HEK293T (cell line): ENCODE measurements around the gene FGR.

Experiments
- ARNT ChIP-seq: fragments of 450-650 bp; IDR thresholded peaks from 2 replicates; pipeline ENCODE4 v1.6.1; 2017; ENCODE audit warnings: mild to moderate bottlenecking
- BHLHE40 ChIP-seq: fragments of 450-650 bp; IDR thresholded peaks from 2 replicates; pipeline ENCODE4 v1.6.1; 2016; ENCODE audit warnings: mild to moderate bottlenecking, moderate library complexity, borderline replicate concordance
- ELF4 ChIP-seq: fragments of 450-650 bp; IDR thresholded peaks from 2 replicates; pipeline ENCODE4 v1.6.1; 2017; ENCODE audit warnings: antibody characterized with exemption
- FOXA1 ChIP-seq: fragments of 450-650 bp; IDR thresholded peaks from 2 replicates; pipeline ENCODE4 v1.6.1; 2016; ENCODE audit warnings: mild to moderate bottlenecking
- FOXK2 ChIP-seq: fragments of 450-650 bp; IDR thresholded peaks from 2 replicates; pipeline ENCODE4 v1.6.1; 2016; ENCODE audit warnings: mild to moderate bottlenecking
- FOXM1 ChIP-seq: fragments of 450-650 bp; IDR thresholded peaks from 2 replicates; pipeline ENCODE4 v1.6.1; 2017; ENCODE audit warnings: mild to moderate bottlenecking, borderline replicate concordance
- HDGF ChIP-seq: fragments of 450-650 bp; IDR thresholded peaks from 2 replicates; pipeline ENCODE4 v1.6.1; 2017; ENCODE audit warnings: antibody characterized with exemption, borderline replicate concordance
- L3MBTL2 ChIP-seq: fragments of 450-650 bp; conservative IDR thresholded peaks from 2 replicates; pipeline ENCODE4 v1.6.1; 2016; ENCODE audit warnings: mild to moderate bottlenecking
- LEF1 ChIP-seq: fragments of 450-650 bp; IDR thresholded peaks from 2 replicates; pipeline ENCODE4 v1.6.1; 2017; ENCODE audit warnings: mild to moderate bottlenecking, borderline replicate concordance
- SP1 ChIP-seq: fragments of 450-650 bp; IDR thresholded peaks from 2 replicates; pipeline ENCODE4 v1.6.1; 2017
- SUZ12 ChIP-seq: fragments of 450-650 bp; IDR thresholded peaks from 2 replicates; pipeline ENCODE4 v1.6.1; 2016; ENCODE audit warnings: mild to moderate bottlenecking
- TARDBP ChIP-seq: fragments of 450-650 bp; IDR thresholded peaks from 2 replicates; pipeline ENCODE4 v1.6.1; 2016
- ZNF384 ChIP-seq: fragments of 450-650 bp; IDR thresholded peaks from 2 replicates; pipeline ENCODE4 v1.6.1; 2016
- TF ChIP-seq, protein P1 (sequence below): fragments of 450-650 bp; IDR thresholded peaks from 2 replicates; pipeline ENCODE4 v1.6.1; 2016

DNA sequence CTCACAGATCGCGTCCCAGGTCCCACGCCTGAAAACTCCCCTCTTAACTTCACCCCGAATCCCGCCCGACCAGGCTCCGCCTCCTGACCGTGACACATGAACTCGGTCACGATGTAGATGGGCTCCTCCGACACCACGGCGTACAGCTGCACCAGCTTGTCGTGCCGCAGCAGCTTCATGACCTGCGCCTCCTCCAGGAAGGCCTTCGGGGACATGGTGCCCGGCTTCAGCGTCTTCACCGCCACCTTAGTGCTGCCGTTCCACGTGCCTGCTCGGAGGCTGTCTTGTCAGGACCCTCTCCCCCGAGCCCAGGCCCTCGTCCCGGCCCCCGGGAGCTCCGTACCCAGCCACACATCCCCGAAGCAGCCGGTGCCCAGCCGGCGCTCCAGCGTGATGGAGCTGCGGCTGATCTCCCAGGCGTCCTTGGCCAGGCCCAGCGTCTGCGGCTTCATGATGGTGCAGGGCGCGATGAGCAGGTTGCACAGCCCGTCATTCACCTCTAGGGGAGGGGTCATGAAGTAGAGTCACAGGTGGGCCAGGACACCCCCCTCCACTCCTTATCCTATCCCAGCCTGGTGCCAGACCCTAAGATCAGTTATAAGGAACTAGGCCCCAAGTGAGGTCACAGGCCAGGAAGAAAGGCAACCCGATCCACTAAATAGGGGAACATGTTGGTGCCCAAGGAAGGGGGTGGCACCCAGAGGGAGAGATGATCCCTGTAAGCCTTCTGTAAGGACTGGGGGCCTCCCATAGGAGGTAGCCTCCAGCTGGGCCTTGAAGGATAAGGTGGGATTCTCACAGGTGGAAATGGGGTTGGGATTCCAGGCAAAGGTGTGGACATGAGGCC, 19.4 kb downstream of the FGR start:
- no peak for TF ChIP-seq ZNF384
- no peak for TF ChIP-seq SP1
- TF ChIP-seq ARNT: no peak
- TF ChIP-seq HDGF: no peak
- TF ChIP-seq SUZ12: no peak
- TF ChIP-seq FOXA1: no peak
- no peak for TF ChIP-seq FOXM1
- TF ChIP-seq, protein P1, sequence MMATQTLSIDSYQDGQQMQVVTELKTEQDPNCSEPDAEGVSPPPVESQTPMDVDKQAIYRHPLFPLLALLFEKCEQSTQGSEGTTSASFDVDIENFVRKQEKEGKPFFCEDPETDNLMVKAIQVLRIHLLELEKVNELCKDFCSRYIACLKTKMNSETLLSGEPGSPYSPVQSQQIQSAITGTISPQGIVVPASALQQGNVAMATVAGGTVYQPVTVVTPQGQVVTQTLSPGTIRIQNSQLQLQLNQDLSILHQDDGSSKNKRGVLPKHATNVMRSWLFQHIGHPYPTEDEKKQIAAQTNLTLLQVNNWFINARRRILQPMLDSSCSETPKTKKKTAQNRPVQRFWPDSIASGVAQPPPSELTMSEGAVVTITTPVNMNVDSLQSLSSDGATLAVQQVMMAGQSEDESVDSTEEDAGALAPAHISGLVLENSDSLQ: no peak
- TF ChIP-seq TARDBP: no peak
- TF ChIP-seq ELF4: no peak
- no peak for TF ChIP-seq BHLHE40
- TF ChIP-seq L3MBTL2: no peak
- no peak for TF ChIP-seq LEF1
- no peak for TF ChIP-seq FOXK2
